GM21825 (cell line): Measurements from ENCODE around the gene BLOC1S3.

ENCODE experiments used
- ATAC-seq: cut with Tn5 transposase; IDR thresholded peaks from one replicate; pipeline ENCODE4 v1.9.1; 2021; ENCODE audit warnings: mild to moderate bottlenecking, moderate library complexity; ENCODE audit not compliant: unreplicated experiment

The BLOC1S3 gene

GRCh38 chr19:45179072-45179891 is 698 bp downstream of the BLOC1S3 start:
- ATAC-seq = no peak

GRCh38 chr19:45179892-45180370 is 1.3 kb downstream of the BLOC1S3 start:
- no peak for ATAC-seq

GRCh38 chr19:45180936-45181335 is 2.4 kb downstream of the BLOC1S3 start:
- no peak for ATAC-seq

GRCh38 chr19:45182758-45183157 is 4.2 kb downstream of the BLOC1S3 start:
- ATAC-seq = no peak

GRCh38 chr19:45184115-45184514 is 5.5 kb downstream of the BLOC1S3 start:
- no peak for ATAC-seq

GRCh38 chr19:45186509-45187334 is 8.1 kb downstream of the BLOC1S3 start:
- no peak for ATAC-seq

GRCh38 chr19:45187421-45188100 is 9.0 kb downstream of the BLOC1S3 start:
- no peak for ATAC-seq

GRCh38 chr19:45189971-45190370 is 11.4 kb downstream of the BLOC1S3 start:
- ATAC-seq = no peak

- ATAC-seq = no peak
These were observed 12.8 kb downstream of the BLOC1S3 start for GRCh38 chr19:45191375-45191774.

- ATAC-seq = no peak
These were observed 17.2 kb downstream of the BLOC1S3 start for GRCh38 chr19:45195764-45196163.

- no peak for ATAC-seq
These were observed 22.0 kb downstream of the BLOC1S3 start for GRCh38 chr19:45200568-45200967.

- ATAC-seq = no peak
These were observed 24.1 kb downstream of the BLOC1S3 start for GRCh38 chr19:45202637-45203036.

GRCh38 chr19:45205810-45206209 is 27.2 kb downstream of the BLOC1S3 start:
- ATAC-seq = no peak

GRCh38 chr19:45206328-45206727 is 27.7 kb downstream of the BLOC1S3 start:
- no peak for ATAC-seq

- ATAC-seq = no peak
These were observed 33.3 kb downstream of the BLOC1S3 start for GRCh38 chr19:45211751-45212381.

- no peak for ATAC-seq
These were observed 34.4 kb downstream of the BLOC1S3 start for GRCh38 chr19:45213031-45213430.

GRCh38 chr19:45215391-45216191 is 37.0 kb downstream of the BLOC1S3 start:
- ATAC-seq = no peak

GRCh38 chr19:45216667-45217066 is 38.1 kb downstream of the BLOC1S3 start:
- ATAC-seq = no peak

- no peak for ATAC-seq
These were observed 38.8 kb downstream of the BLOC1S3 start for GRCh38 chr19:45217193-45217956.
